COR-L47 (cell line): ENCODE results near the gene SLC22A9.
"Not testable (repeated sequence)": the region's sequence is repeated elsewhere in the genome, so short reads cannot be mapped to it uniquely, and the experiment has no call there.

ENCODE experiments used
- DNase-seq: peaks from one replicate; lab custom pipeline; 2025; lab: John Stamatoyannopoulos, UW

The SLC22A9 gene

DNA sequence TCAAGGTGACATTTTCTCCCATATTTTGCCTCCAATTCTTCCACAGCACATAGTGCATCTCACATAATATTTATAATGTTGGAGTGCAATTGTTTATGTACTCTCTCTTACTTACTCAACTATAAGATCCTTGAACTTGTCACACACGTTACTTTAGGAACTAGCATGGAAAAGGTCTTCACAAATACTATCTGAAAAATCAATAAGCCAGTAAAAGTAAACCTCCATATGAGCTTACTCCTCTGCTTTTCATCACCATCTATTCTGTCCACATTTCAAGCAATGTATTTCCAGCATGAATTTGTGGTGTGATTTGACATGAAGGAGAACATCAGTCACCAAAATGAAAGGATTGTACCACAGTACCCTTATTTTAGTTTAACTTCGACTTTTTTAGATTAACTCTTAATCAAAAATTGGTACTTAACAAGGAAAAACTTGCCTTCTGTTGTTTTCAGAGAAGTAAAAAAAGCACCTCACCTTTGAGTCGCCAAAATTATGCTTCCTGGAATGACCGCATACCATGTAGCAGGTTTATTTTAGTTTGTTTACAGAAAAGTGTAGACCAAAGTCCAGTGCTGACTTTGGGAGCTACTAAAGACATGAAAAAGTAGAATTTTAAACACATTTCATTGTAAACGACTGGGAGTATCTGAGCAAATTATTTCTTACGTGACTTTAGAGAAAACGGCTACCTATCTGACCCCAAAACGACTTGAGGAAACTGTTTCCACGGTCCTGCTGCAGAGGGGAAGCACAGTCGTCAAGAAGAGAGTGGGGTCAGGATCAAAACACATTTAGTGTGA is at the start of gene SLC22A9:
Gene SLC22A9, plus strand, starts transcription at position 621 of the 806 bp plus-strand sequence. CDS start 272 bp downstream, outside the sequence.
- DNase-seq: no peak

DNA sequence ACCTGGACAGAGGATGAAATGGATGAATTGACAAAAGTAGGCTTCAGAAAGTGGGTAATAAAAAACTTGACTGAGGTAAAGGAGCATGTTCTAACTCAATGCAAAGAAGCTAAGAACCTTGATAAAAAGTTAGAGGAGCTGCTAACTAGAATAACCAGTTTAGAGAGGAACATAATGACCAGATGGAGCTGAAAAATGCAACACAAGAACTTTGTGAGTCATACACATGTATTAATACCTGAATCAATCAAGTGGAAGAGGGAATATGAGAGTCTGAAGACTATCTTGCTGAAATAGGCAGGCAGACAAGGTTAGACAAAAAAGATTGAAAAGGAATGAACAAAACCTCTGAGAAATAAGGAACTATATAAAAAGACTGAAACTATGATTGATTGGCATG is 47.9 kb upstream of the SLC22A9 start:
- DNase-seq: no peak

DNA sequence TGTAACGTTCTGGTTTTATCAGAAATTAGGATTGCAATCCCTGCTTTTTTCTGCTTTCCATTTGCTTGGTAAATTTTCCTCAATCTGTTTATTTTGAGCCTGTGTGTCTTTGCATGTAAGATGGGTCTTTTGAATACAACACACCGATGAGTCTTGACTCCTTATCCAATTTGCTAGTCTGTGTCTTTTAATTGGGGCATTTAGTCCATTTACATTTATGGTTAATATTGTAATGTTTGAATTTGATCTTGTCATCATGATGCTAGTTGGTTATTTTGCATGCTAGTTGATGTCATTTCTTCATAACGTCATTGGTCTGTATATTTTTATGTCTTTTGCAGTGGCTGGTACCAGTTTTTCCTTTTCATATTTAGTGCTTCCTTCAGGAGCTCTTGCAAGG is 34.5 kb upstream of the SLC22A9 start:
- DNase-seq: not testable (repeated sequence)

DNA sequence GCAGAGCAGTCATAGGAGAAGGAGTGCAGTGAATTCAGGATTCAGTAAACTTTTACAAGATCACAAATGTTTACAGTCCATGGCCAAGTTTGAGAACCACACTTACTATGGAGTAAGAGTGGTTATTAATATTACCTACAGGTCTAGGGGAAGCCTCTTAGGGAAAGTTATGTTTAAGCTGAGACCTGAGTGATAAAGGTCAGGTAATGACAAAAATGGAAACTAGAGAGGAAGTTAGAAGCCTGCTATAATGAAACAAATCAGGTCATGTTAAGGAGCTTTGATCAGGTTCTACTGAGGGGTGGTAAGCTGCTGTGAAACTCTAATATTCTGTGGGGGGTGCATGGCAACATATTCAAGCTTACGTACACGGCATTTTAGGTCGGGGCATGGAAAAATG is 32.5 kb upstream of the SLC22A9 start:
- DNase-seq: no peak

DNA sequence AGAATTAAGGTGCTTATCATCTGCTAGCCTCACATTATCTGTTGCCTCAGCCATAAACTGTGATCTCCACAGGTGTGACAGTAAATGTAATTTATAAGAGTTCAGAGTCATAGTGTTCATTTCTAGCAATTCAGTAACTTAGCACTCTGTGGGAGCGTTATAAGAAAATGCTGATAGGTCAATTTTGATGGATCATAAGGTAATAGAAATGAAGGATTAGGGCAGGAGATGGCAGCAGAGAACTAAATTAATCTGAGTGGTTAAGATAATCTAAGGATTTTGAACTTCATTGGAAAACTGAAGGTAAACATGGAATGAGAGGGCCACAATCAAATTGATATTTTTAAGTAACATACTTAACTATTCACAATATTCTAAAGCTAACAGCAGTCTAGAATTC is 26.5 kb upstream of the SLC22A9 start:
- no peak for DNase-seq

DNA sequence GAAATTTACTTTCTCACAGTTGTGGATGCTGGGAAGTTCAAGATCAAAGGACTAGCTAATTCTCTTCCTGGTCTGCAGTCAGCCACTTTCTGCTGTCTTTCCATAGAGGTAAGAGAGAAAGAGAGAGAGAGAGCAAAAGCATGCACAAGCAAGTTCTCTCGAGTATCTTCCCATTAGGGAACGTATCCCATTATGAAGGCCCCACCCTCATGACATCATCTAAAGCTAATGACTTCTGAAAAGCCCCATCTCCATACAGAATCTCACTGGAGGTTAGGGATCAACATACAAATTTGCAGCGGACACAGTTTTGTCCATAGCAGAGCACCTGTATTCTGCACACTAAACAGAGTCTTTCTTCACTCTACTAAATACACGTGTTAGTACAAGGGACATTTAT is 17.4 kb upstream of the SLC22A9 start:
- no peak for DNase-seq

DNA sequence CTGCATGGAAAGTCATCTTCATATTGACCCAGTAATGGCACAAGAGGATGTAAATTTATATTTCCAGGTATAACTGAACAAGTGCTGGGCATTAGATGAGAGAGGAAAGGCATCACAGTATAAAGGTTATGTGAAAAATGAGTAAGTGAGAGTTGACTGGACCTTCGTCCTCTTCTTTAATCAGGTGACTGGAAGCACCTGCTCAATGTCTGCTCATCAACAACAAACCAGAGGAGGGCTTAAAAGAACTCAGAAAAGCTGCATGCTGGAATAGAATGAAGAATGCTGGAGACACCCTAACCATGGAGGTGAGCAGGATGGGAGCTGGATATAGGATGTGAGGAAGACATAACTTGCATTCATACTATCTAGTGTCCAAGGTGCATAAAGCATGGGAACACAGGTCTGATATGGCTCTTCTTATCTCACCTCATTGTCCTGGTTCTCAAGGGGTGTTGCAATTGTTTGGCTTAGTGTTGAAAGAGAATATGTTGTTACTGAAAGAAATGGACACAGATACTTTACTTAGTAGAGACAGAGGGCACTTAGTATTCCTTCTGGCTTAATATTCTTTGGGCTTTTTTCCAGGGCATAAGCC is 7.3 kb upstream of the SLC22A9 start:
- DNase-seq: no peak

DNA sequence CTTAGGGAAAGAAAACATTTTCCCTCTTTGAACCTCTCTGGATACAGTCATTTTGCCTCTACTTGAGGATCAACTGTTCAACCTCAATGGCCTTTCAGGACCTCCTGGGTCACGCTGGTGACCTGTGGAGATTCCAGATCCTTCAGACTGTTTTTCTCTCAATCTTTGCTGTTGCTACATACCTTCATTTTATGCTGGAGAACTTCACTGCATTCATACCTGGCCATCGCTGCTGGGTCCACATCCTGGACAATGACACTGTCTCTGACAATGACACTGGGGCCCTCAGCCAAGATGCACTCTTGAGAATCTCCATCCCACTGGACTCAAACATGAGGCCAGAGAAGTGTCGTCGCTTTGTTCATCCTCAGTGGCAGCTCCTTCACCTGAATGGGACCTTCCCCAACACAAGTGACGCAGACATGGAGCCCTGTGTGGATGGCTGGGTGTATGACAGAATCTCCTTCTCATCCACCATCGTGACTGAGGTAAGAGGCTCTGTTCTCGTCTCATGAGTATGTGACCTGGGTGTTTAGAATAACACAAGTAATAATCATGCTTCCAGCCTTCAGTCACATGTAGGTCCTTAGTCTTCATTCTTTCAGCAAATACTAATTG is 495 bp downstream of the SLC22A9 start:
- no peak for DNase-seq

DNA sequence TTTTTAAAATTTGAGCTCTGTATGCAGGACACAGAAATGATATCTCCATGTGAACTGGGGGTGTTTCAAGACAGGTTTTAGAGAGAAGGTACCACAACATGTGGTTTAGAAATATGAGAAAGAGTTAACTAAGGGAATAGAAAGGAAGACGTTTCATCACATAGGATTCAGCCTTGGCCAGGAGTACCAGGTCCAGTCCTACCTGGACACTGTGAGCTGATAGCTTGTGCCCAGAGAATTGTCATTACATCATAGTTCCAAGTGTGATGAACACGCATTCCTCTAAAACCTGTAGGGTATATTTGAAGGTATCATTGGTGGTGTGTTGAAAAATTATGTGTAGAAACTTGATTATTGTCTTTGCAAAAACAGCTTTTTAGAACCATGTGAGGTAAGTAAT is 1.8 kb downstream of the SLC22A9 start:
- no peak for DNase-seq

DNA sequence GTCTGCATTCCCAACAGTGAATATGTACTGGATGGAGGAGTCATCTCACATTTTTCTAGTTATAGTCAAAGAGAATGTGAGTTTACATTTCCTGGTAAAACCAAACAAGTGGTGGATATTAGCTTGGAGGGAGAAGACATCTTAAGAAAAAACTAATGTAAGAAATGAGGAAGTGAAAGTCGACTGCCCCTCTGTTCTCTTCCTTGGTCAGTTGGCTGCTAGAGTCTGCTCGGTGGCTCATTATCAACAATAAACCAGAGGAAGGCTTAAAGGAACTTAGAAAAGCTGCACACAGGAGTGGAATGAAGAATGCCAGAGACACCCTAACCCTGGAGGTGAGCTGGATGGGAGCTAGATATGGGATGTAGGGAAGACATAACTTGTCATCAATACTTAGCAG is 5.8 kb downstream of the SLC22A9 start:
- DNase-seq: no peak

DNA sequence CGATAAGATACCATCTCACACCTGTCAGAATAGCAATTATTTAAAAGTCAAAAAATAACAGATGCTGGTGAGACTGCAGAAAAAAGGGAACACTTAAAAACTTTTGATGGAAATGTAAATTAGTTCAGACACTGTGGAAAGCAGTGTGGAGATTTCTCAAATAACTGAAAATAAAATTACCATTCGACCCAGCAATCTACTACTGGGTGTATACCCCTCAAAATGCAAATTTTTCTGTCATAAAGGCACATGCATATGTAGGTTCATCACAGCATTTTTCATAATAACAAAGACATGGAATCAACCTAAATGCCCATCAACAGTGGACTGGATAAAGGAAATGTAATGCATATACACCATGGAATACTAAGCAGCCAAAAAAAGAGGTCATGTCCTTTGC is 10.5 kb downstream of the SLC22A9 start:
- DNase-seq: no peak

DNA sequence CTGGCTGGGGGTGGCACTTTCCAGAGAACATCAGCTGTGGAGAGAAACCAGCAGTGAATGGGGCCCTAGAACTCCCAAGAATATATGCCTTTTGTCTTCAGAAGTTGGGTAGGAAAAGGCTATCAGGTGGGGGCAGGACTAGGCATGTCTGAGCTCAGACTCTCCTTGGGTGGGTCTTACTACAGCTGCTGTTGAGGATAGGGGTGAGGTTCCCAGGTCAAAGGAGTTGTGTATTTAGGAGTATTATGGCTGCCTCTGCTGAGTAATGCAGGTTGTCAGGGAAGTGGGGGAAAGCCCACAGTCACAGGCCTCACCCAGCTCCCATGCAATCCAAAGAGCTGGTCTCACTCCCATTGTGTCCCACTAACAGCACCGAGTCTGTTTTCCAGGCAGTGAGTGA is 26.1 kb downstream of the SLC22A9 start:
- DNase-seq: no peak

DNA sequence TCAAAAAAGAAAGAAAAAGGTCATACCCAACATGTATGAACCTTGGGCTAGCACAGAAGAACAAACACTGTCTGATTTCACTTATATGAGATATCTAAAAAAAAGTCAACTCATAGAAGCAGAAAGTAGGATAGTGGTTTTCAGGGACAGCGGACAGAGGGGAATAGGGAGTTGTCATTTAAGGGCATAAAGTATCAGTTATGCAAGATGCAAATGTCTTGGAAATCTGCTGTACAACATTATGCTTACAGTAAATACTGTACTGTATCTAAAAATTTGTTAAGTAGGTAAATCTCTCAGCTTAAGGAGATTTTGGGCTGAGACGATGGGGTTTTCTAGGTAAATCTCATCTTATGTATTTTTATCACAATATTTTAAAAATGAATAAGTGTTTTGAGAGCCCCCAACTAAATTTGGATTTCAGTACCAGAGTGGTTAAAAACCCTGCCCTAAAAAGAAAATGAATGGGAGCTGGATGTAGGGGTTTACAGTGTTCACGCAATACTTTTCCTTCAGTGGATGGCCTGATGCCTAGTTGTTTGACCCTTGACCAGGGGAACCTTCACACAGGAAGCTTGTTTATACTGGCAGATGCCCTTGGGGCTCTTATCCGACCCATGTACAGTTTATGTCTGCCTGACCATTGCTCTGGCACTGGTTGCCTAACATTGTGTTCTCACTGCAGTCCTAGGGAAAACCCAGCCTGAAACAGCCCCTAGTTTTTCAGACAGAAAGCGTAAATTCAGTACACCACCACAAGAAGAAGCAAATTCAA is 34.8 kb downstream of the SLC22A9 start:
- DNase-seq: no peak

DNA sequence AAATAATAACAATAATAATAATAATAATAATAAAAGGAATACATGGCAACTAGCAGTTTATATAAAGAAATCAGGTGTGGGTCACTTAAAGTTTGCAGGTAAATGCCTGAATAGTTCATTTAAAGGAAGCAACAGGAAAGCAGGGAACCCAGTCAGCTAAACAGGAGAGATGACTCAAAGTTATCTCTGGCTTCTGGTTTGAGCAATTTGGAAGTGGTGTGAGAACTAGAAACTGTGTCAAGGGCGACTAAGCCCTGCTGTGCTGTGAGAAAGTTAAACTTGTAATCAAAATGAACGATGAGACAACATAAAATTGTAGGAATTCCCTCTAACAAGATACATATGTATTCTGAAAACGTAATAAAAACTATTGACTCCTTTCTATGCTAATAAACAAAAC is 35.5 kb downstream of the SLC22A9 start:
- no peak for DNase-seq

DNA sequence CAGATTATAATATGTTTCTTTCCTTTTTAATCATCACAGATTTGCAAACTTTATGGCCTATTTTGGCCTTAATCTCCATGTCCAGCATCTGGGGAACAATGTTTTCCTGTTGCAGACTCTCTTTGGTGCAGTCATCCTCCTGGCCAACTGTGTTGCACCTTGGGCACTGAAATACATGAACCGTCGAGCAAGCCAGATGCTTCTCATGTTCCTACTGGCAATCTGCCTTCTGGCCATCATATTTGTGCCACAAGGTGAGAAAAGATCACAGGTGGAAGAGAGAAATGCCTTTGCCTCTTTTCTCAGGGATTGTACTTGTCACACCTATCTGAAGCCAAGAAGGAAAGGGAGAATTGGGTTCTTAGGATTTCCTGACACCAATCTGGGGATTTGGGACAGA is 36.9 kb downstream of the SLC22A9 start:
- no peak for DNase-seq

DNA sequence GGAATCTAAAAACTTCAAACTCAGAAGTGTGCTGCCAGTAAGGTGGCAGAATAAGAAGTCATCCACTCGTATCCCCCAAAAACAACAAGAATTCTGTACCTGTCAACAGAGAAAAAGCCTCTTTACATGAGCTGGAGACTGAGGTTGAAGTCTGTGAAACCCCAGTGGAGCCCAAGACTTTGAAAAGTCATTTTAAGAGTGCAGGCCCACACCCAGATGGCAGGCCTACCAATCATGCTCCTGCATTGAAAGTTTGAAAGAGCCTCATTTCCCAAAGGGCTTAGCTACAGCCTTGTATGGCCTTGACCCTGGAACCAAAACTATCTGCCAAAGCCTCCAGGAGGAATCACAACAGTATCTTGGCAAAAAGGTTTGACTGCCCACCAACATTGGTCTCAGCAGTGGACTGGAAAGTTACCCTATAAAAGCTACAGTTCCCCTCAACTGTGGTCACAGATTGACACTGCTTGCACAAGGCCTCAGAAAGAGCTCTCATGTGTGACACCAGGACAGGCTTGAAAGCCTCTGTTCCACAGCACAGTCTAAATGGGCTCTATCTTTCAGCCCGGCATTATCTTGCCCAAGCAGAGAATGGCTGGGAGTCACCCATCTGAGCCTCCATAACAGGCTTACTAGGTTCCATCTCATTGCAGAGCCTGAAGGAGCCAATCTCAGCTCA is 47.7 kb downstream of the SLC22A9 start:
- DNase-seq: no peak

DNA sequence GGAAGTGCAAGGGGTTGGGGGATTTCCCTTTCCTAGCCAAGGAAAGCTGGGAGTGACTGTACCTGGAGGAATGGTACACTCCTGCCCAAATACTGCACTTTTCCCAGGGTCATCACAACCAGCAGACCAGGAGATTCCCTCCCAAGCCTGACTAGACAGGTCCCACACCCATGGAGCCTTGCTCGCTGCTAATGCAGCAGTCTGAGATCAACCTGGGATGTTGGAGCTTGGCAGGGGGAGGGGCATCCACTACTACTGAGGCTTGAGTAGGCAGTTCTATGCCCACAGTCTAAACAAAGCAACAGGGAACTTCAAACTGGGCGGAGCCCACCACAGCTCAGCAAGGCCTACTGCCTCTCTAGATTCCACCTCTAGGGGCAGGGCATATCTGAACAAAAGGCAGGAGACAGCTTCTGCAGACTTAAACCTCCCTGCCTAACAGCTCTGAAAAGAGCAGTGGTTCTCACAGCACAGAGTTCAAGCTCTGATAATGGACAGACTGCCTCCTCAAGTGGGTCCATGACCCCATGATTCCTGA is 58.5 kb downstream of the SLC22A9 start:
- DNase-seq: no peak

DNA sequence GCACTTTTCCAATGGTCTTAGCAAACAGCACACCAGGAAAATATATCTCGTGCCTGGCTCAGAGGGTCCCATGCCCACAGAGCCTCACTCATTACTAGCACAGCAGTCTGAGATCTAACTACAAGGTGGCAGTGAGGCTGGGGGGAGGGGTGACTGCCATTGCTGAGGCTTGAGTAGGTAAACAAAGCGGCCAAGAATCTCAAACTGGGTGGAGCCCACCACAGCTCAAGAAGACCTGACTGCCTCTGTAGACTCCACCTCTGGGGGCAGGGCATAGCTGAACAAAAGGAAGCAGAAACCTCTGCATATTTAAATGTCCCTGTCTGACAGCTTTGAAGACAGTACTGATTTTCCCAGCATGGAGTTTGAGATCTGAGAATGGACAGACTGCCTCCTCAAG is 61.1 kb downstream of the SLC22A9 start:
- not testable (repeated sequence) for DNase-seq

DNA sequence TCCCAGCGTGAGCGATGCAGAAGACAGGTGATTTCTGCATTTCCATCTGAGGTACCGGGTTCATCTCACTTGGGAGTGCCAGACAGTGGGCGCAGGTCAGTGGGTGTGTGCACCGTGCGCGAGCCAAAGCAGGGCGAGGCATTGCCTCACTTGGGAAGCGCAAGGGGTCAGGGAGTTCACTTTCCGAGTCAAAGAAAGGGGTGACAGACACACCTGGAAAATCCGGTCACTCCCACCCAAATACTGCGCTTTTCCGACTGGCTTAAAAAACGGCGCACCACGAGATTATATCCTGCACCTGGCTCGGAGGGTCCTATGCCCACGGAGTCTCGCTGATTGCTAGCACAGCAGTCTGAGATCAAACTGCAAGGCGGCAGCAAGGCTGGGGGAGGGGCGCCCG is 65.8 kb downstream of the SLC22A9 start:
- DNase-seq: not testable (repeated sequence)

DNA sequence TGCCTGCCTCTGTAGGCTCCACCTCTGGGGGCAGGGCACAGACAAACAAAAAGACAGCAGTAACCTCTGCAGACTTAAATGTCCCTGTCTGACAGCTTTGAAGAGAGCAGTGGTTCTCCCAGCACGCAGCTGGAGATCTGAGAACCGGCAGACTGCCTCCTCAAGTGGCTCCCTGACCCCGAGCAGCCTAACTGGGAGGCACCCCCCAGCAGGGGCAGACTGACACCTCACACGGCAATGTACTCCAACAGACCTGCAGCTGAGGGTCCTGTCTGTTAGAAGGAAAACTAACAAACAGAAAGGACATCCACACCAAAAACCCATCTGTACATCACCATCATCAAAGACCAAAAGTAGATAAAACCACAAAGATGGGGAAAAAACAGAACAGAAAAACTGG is 66.2 kb downstream of the SLC22A9 start:
- not testable (repeated sequence) for DNase-seq

DNA sequence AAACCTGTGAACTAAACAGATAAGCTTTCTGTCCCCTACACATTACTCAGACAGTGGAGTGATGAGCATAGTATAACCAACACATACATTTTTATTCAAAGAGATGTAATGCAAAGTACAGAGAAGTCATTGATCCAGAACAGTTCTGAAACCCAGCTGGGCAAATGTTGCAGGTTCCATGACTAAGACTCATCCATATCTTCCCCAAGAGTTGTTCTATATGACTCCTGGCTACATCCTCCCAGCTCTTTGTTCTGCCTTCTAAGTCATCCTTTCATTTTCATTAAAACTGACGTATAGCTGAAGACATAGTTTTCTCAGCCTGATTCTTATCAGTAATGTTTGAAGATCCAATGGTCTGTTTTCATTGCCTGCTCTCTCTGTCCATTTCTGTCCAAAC is 74.1 kb downstream of the SLC22A9 start:
- no peak for DNase-seq

DNA sequence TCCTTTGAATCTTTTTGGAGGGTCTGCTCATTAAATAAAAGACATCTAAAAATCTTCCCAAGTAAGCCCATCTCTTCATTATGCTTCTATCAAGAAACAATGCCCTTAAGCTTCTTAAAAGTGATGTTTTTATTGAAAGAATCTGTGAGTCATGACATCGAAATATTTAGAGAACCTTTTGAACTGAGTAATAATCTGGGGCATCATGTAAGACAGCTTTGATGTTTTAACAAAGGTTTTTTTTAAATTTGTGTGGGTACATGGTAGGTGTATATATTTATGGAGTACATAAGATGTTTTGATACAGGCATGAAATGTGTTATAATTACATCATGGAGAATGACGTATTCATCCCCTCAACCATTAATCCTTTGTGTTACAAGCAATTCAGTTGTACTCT is 74.6 kb downstream of the SLC22A9 start:
- no peak for DNase-seq
